Endothelial cell (in vitro differentiated cells): ENCODE measurements around the gene TCERG1L. TPM values are rescaled to one million over a fixed set of nuclear protein-coding genes. Genes with fewer than 3 reads are reported as not detected.

ENCODE experiments used
- DNase-seq: peaks from one replicate; pipeline ENCODE4 v3.0.0; 2021; ENCODE audit warnings: low spot score
- H3K27ac Mint-ChIP-seq: one replicate; pipeline ENCODE4 v1.8.0; 2021; ENCODE audit warnings: mixed read lengths, inconsistent platforms; ENCODE audit not compliant: unreplicated experiment
- H3K27me3 Mint-ChIP-seq: one replicate; pipeline ENCODE4 v1.8.0; 2021; ENCODE audit warnings: mild to moderate bottlenecking, moderate library complexity, mixed read lengths, inconsistent platforms; ENCODE audit not compliant: unreplicated experiment
- H3K36me3 Mint-ChIP-seq: one replicate; pipeline ENCODE4 v1.8.0; 2021; ENCODE audit warnings: mild to moderate bottlenecking, low read depth, mixed read lengths, inconsistent platforms; ENCODE audit not compliant: unreplicated experiment
- H3K4me1 Mint-ChIP-seq: one replicate; pipeline ENCODE4 v1.8.0; 2021; ENCODE audit warnings: mild to moderate bottlenecking, mixed read lengths, inconsistent platforms; ENCODE audit not compliant: unreplicated experiment
- H3K4me3 Mint-ChIP-seq: one replicate; pipeline ENCODE4 v1.8.0; 2021; ENCODE audit warnings: mild to moderate bottlenecking, mixed read lengths, inconsistent platforms; ENCODE audit not compliant: unreplicated experiment
- H3K9me3 Mint-ChIP-seq: one replicate; pipeline ENCODE4 v1.8.0; 2021; ENCODE audit warnings: mixed read lengths, inconsistent platforms; ENCODE audit not compliant: unreplicated experiment
- long read RNA-seq: library from polyadenylated mRNA; unstranded; transcript quantifications from one replicate; pipeline ENCODE4 v2.0.0, GENCODE V29; 2020; ENCODE audit not compliant: unreplicated experiment
- total RNA-seq: library from RNA; stranded (reverse); fragmentation: NEBNext Ultra II Directional; extraction: Animal tissue kit (Norgen Biotek cat#: 25700); gene quantifications from one replicate; pipeline ENCODE4 v1.2.1, GENCODE V29; 2021; ENCODE audit not compliant: unreplicated experiment
- TF ChIP-seq, protein P1 (sequence below): fragments of 200-600 bp; sonication (generic); IDR thresholded peaks from one replicate; pipeline ENCODE4 v1.5.0; 2021; ENCODE audit warnings: antibody characterized with exemption; ENCODE audit not compliant: unreplicated experiment

The TCERG1L gene
- total RNA-seq, result not detected
- long read RNA-seq, result 0 reads

DNA sequence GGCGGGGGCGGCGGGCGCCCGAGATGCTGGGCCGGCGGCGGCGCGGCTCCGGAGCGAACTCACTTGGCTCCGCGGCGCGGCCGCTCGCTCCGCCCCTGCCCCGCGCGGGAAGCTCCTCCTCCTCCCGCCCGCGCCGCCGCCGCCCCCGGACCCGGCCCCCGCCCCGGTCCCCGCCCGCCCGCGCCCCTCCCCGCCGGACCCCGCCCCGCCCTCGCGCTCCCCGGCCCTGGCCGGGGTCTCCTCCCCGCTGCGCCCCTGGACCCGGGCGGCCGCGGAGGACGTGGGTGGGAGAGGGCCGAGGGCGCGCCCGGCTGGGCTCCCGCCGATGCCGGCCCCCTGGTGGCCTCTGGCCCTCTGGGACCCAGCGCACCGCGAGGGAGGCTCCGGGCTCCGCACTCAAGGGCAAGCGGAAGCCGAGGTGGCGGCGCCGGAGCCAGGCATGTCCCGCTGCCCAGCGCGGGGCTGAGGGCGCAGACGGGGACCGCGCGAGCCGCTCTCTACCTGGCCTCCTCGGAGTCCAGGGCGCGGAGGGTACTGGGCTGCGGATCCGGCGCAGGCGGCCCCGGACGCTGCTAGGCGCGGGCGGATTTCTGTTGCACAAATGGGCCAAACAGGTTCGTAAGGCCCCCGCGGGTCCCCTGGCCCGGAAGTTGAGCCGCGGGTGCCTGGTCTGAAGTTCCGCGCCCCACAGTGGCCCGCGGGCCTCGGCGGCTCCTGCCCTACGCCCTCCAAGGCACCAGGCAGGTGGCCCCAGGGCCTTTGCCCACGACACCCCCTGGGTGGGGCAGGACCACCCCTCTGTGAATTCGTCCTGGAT, at the start of gene TCERG1L:
TSS of gene TCERG1L (minus strand) at position 61 of the 817 bp plus-strand sequence. CDS start 86 bp downstream, outside the sequence.
- H3K4me3 Mint-ChIP-seq, result no peak within 1 kb of the TSS
- H3K9me3 Mint-ChIP-seq, result peaks cover 38% of the 10 kb centered on the region
- H3K27ac Mint-ChIP-seq, result no peak within 1 kb of the TSS
- peaks cover 10% of the 10 kb centered on the region for H3K36me3 Mint-ChIP-seq
- DNase-seq, result no peak
- H3K4me1 Mint-ChIP-seq, result no peaks in the 10 kb centered on the region
- TF ChIP-seq, protein P1, sequence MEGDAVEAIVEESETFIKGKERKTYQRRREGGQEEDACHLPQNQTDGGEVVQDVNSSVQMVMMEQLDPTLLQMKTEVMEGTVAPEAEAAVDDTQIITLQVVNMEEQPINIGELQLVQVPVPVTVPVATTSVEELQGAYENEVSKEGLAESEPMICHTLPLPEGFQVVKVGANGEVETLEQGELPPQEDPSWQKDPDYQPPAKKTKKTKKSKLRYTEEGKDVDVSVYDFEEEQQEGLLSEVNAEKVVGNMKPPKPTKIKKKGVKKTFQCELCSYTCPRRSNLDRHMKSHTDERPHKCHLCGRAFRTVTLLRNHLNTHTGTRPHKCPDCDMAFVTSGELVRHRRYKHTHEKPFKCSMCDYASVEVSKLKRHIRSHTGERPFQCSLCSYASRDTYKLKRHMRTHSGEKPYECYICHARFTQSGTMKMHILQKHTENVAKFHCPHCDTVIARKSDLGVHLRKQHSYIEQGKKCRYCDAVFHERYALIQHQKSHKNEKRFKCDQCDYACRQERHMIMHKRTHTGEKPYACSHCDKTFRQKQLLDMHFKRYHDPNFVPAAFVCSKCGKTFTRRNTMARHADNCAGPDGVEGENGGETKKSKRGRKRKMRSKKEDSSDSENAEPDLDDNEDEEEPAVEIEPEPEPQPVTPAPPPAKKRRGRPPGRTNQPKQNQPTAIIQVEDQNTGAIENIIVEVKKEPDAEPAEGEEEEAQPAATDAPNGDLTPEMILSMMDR, result no peak
- peaks cover 16% of the 10 kb centered on the region for H3K27me3 Mint-ChIP-seq

- Mint-ChIP-seq H3K36me3 (peaks cover 22% of the 10 kb centered on the region), H3K9me3 (peaks cover 59% of the 10 kb centered on the region), H3K27me3 (peaks cover 8% of the 10 kb centered on the region), H3K4me1 (no peaks in the 10 kb centered on the region), H3K27ac (no peak overlapping the region), H3K4me3 (no peak overlapping the region)
- TF ChIP-seq, protein P1, result no peak
- DNase-seq, result no peak
Observed at GRCh38 chr10:131358741-131359442, 47.4 kb upstream of the TCERG1L start.

DNA sequence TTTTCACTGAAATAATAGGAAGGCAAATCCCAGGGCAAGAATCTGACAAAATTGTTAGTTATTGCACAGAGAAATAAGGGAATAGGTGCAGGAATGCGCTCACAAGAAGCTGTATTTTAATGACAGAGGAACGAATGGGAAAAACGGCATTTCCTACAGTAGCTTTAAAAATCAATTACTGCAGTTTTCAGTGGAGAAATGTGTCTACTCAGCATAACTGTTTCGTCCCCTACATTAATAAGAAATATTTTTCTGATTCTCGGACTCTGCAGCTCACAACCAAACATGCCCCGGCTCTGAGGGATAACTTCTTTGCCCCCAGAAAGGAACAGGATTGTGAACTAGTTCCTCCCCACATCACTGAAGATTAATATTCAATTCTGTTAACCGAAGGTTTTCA, 44.9 kb upstream of the TCERG1L start:
- Mint-ChIP-seq H3K4me1 (no peaks in the 10 kb centered on the region), H3K27me3 (peaks cover 5% of the 10 kb centered on the region), H3K27ac (no peak overlapping the region), H3K9me3 (peaks cover 49% of the 10 kb centered on the region), H3K4me3 (no peak overlapping the region), H3K36me3 (peaks cover 13% of the 10 kb centered on the region)
- TF ChIP-seq, protein P1, result no peak
- no peak for DNase-seq

- H3K4me3 Mint-ChIP-seq, result no peak overlapping the region
- H3K27ac Mint-ChIP-seq, result no peak overlapping the region
- H3K9me3 Mint-ChIP-seq, result peaks cover 50% of the 10 kb centered on the region
- TF ChIP-seq, protein P1, result no peak
- peaks cover 12% of the 10 kb centered on the region for H3K36me3 Mint-ChIP-seq
- no peaks in the 10 kb centered on the region for H3K4me1 Mint-ChIP-seq
- no peak for DNase-seq
- peaks cover 3% of the 10 kb centered on the region for H3K27me3 Mint-ChIP-seq
Observed at GRCh38 chr10:131355881-131356280, 44.4 kb upstream of the TCERG1L start.

DNA sequence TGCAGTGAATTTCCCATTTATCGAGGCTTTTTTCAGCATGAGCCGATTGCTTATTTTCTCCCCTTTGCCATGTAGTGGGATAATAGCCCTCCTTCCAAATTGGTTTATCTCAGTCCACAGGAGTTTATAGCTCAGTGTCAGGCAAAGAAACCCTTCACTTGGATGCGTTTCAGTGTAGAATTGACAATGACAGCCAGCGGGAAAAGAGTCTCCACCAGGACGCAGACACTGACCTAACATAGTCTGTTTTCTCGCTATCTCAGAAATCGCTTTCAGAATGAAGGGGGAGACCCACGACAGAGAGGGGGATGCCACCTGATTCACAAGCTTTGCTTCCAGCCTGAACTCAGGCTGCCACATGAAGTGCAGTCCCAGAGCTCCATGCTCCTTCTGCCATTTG, 43.5 kb upstream of the TCERG1L start:
- Mint-ChIP-seq H3K36me3 (peaks cover 8% of the 10 kb centered on the region), H3K4me1 (no peaks in the 10 kb centered on the region), H3K27me3 (peaks cover 9% of the 10 kb centered on the region)

More for the DNA sequence above, 43.5 kb upstream of the TCERG1L start:
- TF ChIP-seq, protein P1, result no peak
- peaks cover 50% of the 10 kb centered on the region for H3K9me3 Mint-ChIP-seq
- H3K4me3 Mint-ChIP-seq, result no peak overlapping the region
- H3K27ac Mint-ChIP-seq, result no peak overlapping the region
- DNase-seq, result no peak
